CD4-positive, alpha-beta T cell (primary cell): ENCODE results near the gene DVL1. TPM values are rescaled to one million over a fixed set of nuclear protein-coding genes. Genes with fewer than 3 reads are reported as not detected.

ENCODE experiments used
- ATAC-seq: fragments of 200-7000 bp; cut with Tn5 transposase; one replicate; pipeline ENCODE4 v1.10.0; 2022; ENCODE audit warnings: mild to moderate bottlenecking; ENCODE audit not compliant: poor library complexity
- CTCF ChIA-PET: fragments of 350-600 bp; sonication (Branson Sonifier 250); formaldehyde crosslinking; loops from one replicate; lab custom pipeline; 2021; ENCODE audit warnings: antibody characterized with exemption, inconsistent platforms; lab: Charles Lee
- POLR2A ChIA-PET: fragments of 350-600 bp; sonication (Branson Sonifier 250); formaldehyde crosslinking; loops from one replicate; lab custom pipeline; 2021; ENCODE audit warnings: antibody characterized with exemption, inconsistent platforms; lab: Charles Lee
- DNase-seq, 14 experiments: peaks; one replicate each; pipeline ENCODE4 v3.0.0-alpha.2; 2013 to 2020; ENCODE audit warnings: mixed read lengths in 2 of 14
- H3K27ac ChIP-seq, 2 donors: one replicate each; pipeline versions ENCODE4 v1.5.1 to v1.7.0; 2013; ENCODE audit warnings: low read length in 2 of 2, low read depth in 1 of 2, mild to moderate bottlenecking in 1 of 2
- H3K27me3 ChIP-seq, 2 experiments: 1 replicate in 1 of 2; 2 replicates in 1 of 2; pipeline versions ENCODE4 v1.6.1 to v1.7.0; 2013; ENCODE audit warnings: low read length in 2 of 2, control low read depth in 1 of 2, mild to moderate bottlenecking in 1 of 2, moderate library complexity in 1 of 2; ENCODE audit not compliant: insufficient read depth in 2 of 2, control insufficient read depth in 1 of 2
- H3K36me3 ChIP-seq: one replicate; pipeline ENCODE4 v1.6.1; 2013; ENCODE audit warnings: low read length, control low read depth; ENCODE audit not compliant: insufficient read depth
- H3K4me1 ChIP-seq: one replicate; pipeline ENCODE4 v1.6.1; 2013; ENCODE audit warnings: low read length, control low read depth; ENCODE audit not compliant: insufficient read depth
- H3K4me3 ChIP-seq: one replicate; pipeline ENCODE4 v1.5.1; 2013; ENCODE audit warnings: mild to moderate bottlenecking, low read length, moderate library complexity
- H3K9me3 ChIP-seq, 2 experiments: 1 replicate in 1 of 2; 2 replicates in 1 of 2; pipeline versions ENCODE4 v1.6.1 to v1.7.0; 2013; ENCODE audit warnings: low read length in 2 of 2, mild to moderate bottlenecking in 2 of 2, control low read depth in 1 of 2, moderate library complexity in 1 of 2; ENCODE audit not compliant: control insufficient read depth in 1 of 2, insufficient read depth in 1 of 2
- H3K27ac Mint-ChIP-seq: one replicate; pipeline ENCODE4 v1.8.0; 2020; ENCODE audit warnings: mixed read lengths
- H3K27me3 Mint-ChIP-seq: one replicate; pipeline ENCODE4 v1.8.0; 2021; ENCODE audit warnings: mixed read lengths
- H3K36me3 Mint-ChIP-seq: one replicate; pipeline ENCODE4 v1.8.0; 2021; ENCODE audit warnings: low read depth, mixed read lengths
- H3K4me1 Mint-ChIP-seq: one replicate; pipeline ENCODE4 v1.8.0; 2021; ENCODE audit warnings: low read depth, mixed read lengths
- H3K4me3 Mint-ChIP-seq: one replicate; pipeline ENCODE4 v1.8.0; 2020; ENCODE audit warnings: mild to moderate bottlenecking, mixed read lengths
- H3K9me3 Mint-ChIP-seq: one replicate; pipeline ENCODE4 v1.8.0; 2020; ENCODE audit warnings: mixed read lengths
- CTCF ChIP-seq: fragments of 200-600 bp; IDR thresholded peaks from one replicate; pipeline ENCODE4 v1.8.0; 2022; ENCODE audit warnings: antibody characterized with exemption, mild to moderate bottlenecking
- intact Hi-C, 2 experiments: fragments of 100-400 bp; cut with DNase I in 1 of 2; cut with micrococcal nuclease in 1 of 2; formaldehyde crosslinking; loops; one replicate each; pipeline versions ENCODE4 v1.15.1 to v1.9.0; 2023 to 2025; cut with DNase I, micrococcal nuclease
- total RNA-seq, 174 experiments: library from RNA in 2 of 174; stranded (reverse) in 2 of 174; gene quantifications; one replicate each; pipeline ENCODE4 v1.2.3 and lab custom pipeline; 2021 to 2026

DVL1 gene
- total RNA-seq, 2 experiments from 2014 or later: 44.9 to 45.5 TPM

GRCh38 chr1:1348420-1349255 lies 580 bp downstream of the DVL1 start:
- Mint-ChIP-seq H3K4me1 (peaks cover 29% of the 10 kb centered on the region), H3K4me3 (peak overlapping the region; percentile 86)
- ATAC-seq: peak; percentile 18

GRCh38 chr1:1347663-1348419 lies 1.4 kb downstream of the DVL1 start:
- Histone ChIP-seq H3K4me1 (peaks cover 42% of the 10 kb centered on the region), H3K27ac (no peak overlapping the region), H3K9me3 (peaks cover 0 to 2% of the 10 kb centered on the region in 2 experiments), H3K4me3 (peak overlapping the region; percentile 58), H3K36me3 (no peaks in the 10 kb centered on the region), H3K27me3 (peaks cover 2 to 3% of the 10 kb centered on the region in 2 experiments)
- ChIA-PET POLR2A (interaction anchor here (1.4 to 1.8 kb wide), 3 partner anchors 24 to 51 kb away, joined by 4 to 11 read pairs (median 6); partner anchors contain the start of genes AURKAIP1 and CCNL2), CTCF (interaction anchor here (0.7 kb wide), 1 partner anchor 25 kb away, joined by 3 read pairs; no protein-coding TSS in a partner anchor)
- ATAC-seq (no peak), DNase-seq (no peak)
- intact Hi-C loops: loop anchor here (1.0 to 2.0 kb wide), 3 partner anchors 23 to 73 kb away; partner anchors contain the start of genes CPTP (in 1 of the 2) and INTS11 (in 1 of the 2)
- peak overlapping the region; percentile 86 for H3K4me3 Mint-ChIP-seq
- TF ChIP-seq CTCF: no peak
- no peaks in the 10 kb centered on the region for H3K9me3 Mint-ChIP-seq
- peaks cover 25% of the 10 kb centered on the region for H3K4me1 Mint-ChIP-seq
- peaks cover 10% of the 10 kb centered on the region for H3K27me3 Mint-ChIP-seq
- peak overlapping the region; percentile 17 for H3K27ac Mint-ChIP-seq
- no peaks in the 10 kb centered on the region for H3K36me3 Mint-ChIP-seq

More at GRCh38 chr1:1348420-1349255, 580 bp downstream of the DVL1 start:
- no peak overlapping the region for H3K27ac Mint-ChIP-seq
- H3K9me3 Mint-ChIP-seq: no peaks in the 10 kb centered on the region
- Histone ChIP-seq H3K4me1 (peaks cover 50% of the 10 kb centered on the region), H3K27ac (no peak overlapping the region), H3K9me3 (peaks cover 0 to 10% of the 10 kb centered on the region in 2 experiments), H3K36me3 (no peaks in the 10 kb centered on the region), H3K4me3 (peak overlapping the region; percentile 58), H3K27me3 (peaks cover 10 to 11% of the 10 kb centered on the region in 2 experiments)
- H3K36me3 Mint-ChIP-seq: no peaks in the 10 kb centered on the region
- peaks cover 15% of the 10 kb centered on the region for H3K27me3 Mint-ChIP-seq
- POLR2A ChIA-PET: interaction anchor here (0.6 to 1.8 kb wide), 4 partner anchors 23 to 192 kb away, joined by 3 to 11 read pairs (median 5); partner anchors contain the start of genes AURKAIP1 and CCNL2
- intact Hi-C loops: loop anchor here (1.0 to 2.0 kb wide), 5 partner anchors 24 to 232 kb away; partner anchors contain the start of genes C1orf159 (in 1 of the 2), CPTP (in 1 of the 2), INTS11 (in 1 of the 2) and PUSL1 (in 1 of the 2)
- CTCF ChIA-PET: interaction anchor here (0.6 to 0.7 kb wide), 3 partner anchors 23 to 535 kb away, joined by 3 read pairs; no protein-coding TSS in a partner anchor
- DNase-seq: peak in 3 of 14 experiments; percentile 17 to 35 (median 19)
- TF ChIP-seq CTCF: no peak
